Fibroblast of lung (primary cell): Measurements from ENCODE around the gene C4orf50.
"Not testable (repeated sequence)": the region's sequence is repeated elsewhere in the genome, so short reads cannot be mapped to it uniquely, and the experiment has no call there.

Source experiments
- CTCF ChIP-seq, 2 donors: IDR thresholded peaks in 1 of 2; conservative IDR thresholded peaks in 1 of 2; 1 replicate in 1 of 2; 2 replicates in 1 of 2; pipeline ENCODE4 v1.5.1; 2011 to 2012; ENCODE audit warnings: low read length in 2 of 2, control low read depth in 1 of 2, inconsistent platforms in 1 of 2, low read depth in 1 of 2, mild to moderate bottlenecking in 1 of 2
- EZH2 ChIP-seq: IDR thresholded peaks from 2 replicates; pipeline ENCODE4 v1.5.1; 2012; ENCODE audit warnings: low read length, control low read depth, mild to moderate bottlenecking; ENCODE audit errors: missing control alignments

DNA sequence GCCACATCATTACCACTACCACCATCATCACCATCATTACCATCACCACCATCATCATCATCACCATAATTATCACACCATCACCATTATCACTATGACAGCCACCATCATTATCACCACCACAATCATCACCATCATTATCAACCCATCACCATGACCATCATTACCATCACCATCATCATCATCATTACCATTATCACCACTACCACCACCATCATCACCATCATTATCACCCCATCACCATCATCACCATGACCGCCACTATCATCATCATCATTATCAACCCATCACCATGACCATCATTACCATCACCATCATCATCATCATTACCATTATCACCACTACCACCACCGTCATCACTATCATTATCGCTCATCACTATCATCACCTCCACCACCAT, 161.9 kb downstream of the C4orf50 start:
- not testable (repeated sequence) for TF ChIP-seq EZH2; CTCF (conservative IDR thresholded peaks at IDR 0.05 in 1 of 2, IDR thresholded peaks at IDR 0.05 in 1 of 2; ENCODE audit: low read depth in 1 of 2, low read length in 2 of 2)
